Measurements from ENCODE around the gene RCN2.
A peak's percentile ranks its signal among the peaks of the same experiment; 100 is the strongest.
"Not testable (repeated sequence)": the region's sequence is repeated elsewhere in the genome, so short reads cannot be mapped to it uniquely, and the experiment has no call there.

Gene RCN2

GRCh38 chr15:76962337-76963013 lies 30.9 kb downstream of the RCN2 start:
- no peak for DNase-seq (ENCODE audit: low read depth)
- TF ChIP-seq CTCF (IDR thresholded peaks at IDR 0.05; ENCODE audit: control insufficient read depth, insufficient read depth, low read depth, low read length, missing control alignments), result no peak
- no peak overlapping the region for H3K4me3 ChIP-seq (ENCODE audit: control insufficient read depth, low read depth, low read length)

DNA sequence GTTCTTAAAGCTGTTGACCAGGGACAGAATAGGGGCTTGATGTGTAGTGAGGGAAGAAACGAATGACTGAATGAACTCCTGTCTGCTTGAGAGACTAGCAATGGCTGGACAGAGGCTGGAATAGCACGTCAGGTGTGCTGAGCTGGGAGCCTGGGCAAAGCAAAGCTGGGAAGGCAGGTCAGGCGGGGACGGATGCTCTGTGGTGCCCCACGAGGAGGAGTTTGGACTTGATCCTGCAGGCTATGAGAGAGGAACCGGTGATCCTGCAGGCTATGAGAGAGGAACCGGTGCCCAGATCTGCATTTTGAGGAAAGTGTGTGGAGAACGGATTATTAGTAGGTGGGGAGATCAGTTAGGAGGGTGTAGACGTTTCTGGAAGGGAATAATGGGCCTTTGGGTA lies 32.0 kb downstream of the RCN2 start:
- no peak for DNase-seq (ENCODE audit: low read depth)
- no peak overlapping the region for H3K4me3 ChIP-seq (ENCODE audit: control insufficient read depth, low read depth, low read length)
- TF ChIP-seq CTCF (IDR thresholded peaks at IDR 0.05; ENCODE audit: control insufficient read depth, insufficient read depth, low read depth, low read length, missing control alignments), result no peak

GRCh38 chr15:76964157-76964556 lies 32.6 kb downstream of the RCN2 start:
- no peak for TF ChIP-seq CTCF (IDR thresholded peaks at IDR 0.05; ENCODE audit: control insufficient read depth, insufficient read depth, low read depth, low read length, missing control alignments)
- no peak overlapping the region for H3K4me3 ChIP-seq (ENCODE audit: control insufficient read depth, low read depth, low read length)
- no peak for DNase-seq (ENCODE audit: low read depth)

GRCh38 chr15:76966051-76966450 lies 34.5 kb downstream of the RCN2 start:
- DNase-seq (ENCODE audit: low read depth); H3K4me3 ChIP-seq (ENCODE audit: control insufficient read depth, low read depth, low read length): not testable (repeated sequence)

DNA sequence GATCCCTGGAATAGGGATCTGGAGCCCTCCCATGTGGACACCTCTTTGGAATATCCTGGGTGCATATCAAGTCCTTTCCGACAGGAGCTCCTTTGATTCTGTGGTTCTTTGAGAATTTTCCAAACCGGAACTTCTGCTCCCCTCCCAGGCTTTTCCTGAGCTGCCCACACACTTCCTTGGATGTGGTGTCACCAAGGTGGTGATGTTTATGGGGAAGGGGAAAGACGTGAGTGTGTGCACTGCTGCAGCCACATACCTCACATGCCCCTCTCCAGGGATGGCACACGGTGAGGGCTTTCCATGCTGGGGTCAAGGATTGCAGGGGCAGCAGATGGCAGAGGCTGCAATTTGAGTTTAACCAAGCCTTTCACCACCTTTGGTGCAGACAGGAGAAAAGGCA lies 35.5 kb downstream of the RCN2 start:
- no peak overlapping the region for H3K4me3 ChIP-seq (ENCODE audit: control insufficient read depth, low read depth, low read length)
- DNase-seq (ENCODE audit: low read depth), result no peak
- no peak for TF ChIP-seq CTCF (IDR thresholded peaks at IDR 0.05; ENCODE audit: control insufficient read depth, insufficient read depth, low read depth, low read length, missing control alignments)

GRCh38 chr15:76968306-76968705 lies 36.8 kb downstream of the RCN2 start:
- no peak for TF ChIP-seq CTCF (IDR thresholded peaks at IDR 0.05; ENCODE audit: control insufficient read depth, insufficient read depth, low read depth, low read length, missing control alignments)
- no peak overlapping the region for H3K4me3 ChIP-seq (ENCODE audit: control insufficient read depth, low read depth, low read length)
- DNase-seq (ENCODE audit: low read depth), result no peak

DNA sequence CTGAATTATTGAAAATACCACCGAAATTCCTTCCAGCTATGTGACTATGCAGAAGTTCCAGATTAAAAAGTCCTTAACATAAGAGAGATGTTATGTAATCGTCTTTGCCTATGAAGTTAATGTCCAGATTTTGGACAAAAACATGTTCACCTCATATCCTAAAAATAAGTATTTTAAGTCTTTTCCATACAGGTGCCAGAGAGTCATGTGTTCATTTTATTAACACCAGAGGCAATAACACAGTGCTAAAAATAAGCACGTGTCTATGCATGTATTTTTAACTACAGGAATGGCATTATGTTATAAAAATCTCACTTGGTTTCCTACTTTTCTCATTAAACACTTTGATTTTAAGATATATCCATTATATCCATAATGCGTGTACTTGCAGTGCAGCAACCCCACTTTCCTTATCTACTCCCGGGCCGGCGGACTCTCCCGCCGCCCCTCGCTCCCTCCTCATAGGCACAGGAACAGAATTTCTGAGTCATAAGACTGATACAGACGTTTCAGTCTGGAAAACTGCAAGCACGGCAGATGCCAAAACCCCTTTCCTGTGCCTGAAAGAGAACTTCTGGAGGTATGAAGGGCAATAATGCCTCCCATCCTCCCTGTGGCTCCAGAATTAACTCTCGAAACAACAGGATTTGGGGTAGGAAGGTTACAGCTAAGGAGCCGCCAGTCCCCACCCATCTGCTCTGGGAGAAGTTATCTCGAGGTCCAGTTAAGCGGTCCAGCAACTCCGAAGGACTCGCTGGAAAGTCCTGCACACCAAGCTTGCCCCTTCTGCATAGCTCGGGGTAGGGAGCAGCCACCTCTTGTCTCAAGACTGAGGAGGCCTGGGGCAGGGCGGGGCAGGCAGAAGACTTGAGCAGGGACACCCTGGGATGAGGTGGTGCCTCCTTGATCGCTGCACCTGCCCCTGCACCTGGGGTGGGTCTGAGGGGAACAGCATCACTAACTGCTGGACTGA lies 41.1 kb downstream of the RCN2 start:
- no peak for TF ChIP-seq CTCF (IDR thresholded peaks at IDR 0.05; ENCODE audit: control insufficient read depth, insufficient read depth, low read depth, low read length, missing control alignments)
- peak overlapping the region; percentile 14 for H3K4me3 ChIP-seq (ENCODE audit: control insufficient read depth, low read depth, low read length)
- DNase-seq (ENCODE audit: low read depth), result no peak
